ENCODE data around the gene CPPED1.
"Not testable (repeated sequence)": the region's sequence is repeated elsewhere in the genome, so short reads cannot be mapped to it uniquely, and the experiment has no call there.

CPPED1 gene

GRCh38 chr16:12766208-12766607 lies 37.5 kb downstream of the CPPED1 start:
- DNase-seq (ENCODE audit: low read depth) = not testable (repeated sequence)

DNA sequence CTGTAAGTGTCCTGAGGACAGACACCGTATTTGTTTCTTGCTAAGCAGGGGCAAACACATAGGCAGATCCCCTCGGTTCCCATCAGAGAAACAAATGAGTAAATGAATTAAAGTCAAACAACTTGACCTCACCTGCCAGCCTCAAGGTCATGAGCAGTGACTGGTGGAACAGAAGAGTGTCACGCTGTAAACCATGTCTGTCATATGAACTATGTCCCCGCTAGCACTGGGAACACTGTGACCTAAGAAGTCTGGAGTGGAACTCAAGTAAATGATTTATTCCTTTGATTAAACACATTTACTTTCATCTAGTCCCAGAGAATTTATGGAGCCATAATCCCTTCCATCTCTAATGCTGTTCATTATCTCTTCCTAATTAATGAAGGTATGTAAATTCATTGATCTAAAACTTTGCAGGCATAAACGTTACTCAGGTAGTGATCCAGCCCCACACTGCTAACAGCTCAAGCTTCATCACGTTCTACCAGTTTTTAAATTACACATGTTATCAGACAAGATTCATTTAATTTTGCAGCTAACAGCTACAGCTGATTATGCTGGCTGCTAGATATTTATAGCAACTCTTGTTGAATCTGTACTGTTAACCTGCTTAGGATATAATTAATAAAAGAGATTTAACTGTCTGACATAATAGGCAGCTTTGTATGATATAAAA lies 38.7 kb downstream of the CPPED1 start:
- no peak for DNase-seq (ENCODE audit: low read depth)

DNA sequence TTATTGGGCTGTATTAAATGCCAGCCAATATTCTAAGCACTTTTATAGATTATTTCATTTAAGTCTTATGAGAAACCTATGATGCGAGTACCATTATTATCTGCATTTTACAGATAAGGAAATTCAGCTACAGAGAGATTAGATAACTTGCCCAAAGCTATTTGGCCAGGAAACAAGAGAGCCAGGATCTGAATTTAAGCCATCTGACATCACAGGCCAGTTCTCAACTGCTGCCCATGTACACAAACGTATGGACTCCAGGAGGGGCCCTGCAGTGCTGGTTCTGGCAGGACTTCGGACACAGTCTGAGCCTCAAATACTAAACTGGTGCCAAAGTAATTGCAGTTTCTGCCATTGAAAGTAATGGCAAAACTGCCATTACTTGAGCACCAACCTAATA lies 40.2 kb downstream of the CPPED1 start:
- DNase-seq (ENCODE audit: low read depth) = no peak

- no peak for DNase-seq (ENCODE audit: low read depth)
Observed at GRCh38 chr16:12760819-12761611, 42.7 kb downstream of the CPPED1 start.

GRCh38 chr16:12758670-12759558 lies 44.8 kb downstream of the CPPED1 start:
- DNase-seq (ENCODE audit: low read depth) = no peak

GRCh38 chr16:12758031-12758669 lies 45.5 kb downstream of the CPPED1 start:
- no peak for DNase-seq (ENCODE audit: low read depth)

DNA sequence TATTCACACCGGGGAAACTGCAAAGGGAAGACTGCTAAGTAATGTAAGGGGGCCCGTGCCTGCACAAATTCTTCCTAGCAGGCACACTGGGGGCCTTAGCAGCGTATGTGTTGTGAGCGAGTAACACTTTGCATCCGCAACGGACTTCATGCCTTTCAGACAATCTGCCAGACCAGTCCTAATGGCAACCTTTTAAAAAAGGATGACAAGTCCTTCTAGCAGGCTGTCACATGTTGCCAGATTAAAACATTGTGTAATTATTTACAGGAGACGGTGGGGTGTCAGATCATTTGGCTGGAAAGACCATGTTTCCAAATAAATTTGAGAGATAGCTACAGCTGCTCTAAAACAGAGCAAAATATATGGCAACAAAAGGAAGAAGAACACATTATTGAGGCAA lies 46.1 kb downstream of the CPPED1 start:
- no peak for DNase-seq (ENCODE audit: low read depth)

DNA sequence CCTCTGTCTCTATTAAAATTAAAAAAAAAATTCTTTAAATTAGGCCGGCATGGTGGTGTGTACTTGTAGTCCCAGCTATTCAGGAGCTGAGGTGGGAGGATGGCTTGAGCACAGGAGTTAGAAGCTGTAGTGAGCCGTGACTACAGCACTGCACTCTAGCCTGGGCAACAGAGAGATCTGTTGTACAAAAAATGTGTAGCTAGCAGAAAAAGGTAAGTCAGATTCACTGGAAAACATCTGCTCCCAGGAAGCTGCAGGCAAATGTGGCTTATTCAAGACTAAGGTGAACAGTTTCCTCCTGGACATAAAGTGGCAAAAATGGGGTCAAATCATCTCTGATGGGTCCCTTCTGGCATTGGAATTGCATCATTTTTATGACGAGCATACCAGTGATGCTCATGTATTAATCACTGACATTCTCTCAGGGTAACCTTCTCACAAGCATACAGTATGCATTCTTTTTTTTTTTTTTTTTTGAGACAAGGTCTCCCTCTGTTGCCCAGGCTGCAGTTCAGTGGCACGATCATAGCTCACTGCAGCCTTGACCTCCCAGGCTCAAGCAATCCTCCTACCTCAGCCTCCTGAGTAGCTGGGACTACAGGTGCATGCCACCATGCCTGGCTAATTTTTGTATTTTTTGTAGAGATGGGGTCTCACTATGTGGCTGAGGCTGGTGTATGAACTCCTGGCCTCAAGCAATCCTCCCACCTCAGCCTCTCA lies 48.7 kb downstream of the CPPED1 start:
- DNase-seq (ENCODE audit: low read depth) = no peak

GRCh38 chr16:12753203-12754023 lies 50.3 kb downstream of the CPPED1 start:
- no peak for DNase-seq (ENCODE audit: low read depth)

- no peak for DNase-seq (ENCODE audit: low read depth)
Observed at GRCh38 chr16:12752159-12752558, 51.5 kb downstream of the CPPED1 start.

GRCh38 chr16:12750554-12750918 lies 53.2 kb downstream of the CPPED1 start:
- DNase-seq (ENCODE audit: low read depth) = no peak

DNA sequence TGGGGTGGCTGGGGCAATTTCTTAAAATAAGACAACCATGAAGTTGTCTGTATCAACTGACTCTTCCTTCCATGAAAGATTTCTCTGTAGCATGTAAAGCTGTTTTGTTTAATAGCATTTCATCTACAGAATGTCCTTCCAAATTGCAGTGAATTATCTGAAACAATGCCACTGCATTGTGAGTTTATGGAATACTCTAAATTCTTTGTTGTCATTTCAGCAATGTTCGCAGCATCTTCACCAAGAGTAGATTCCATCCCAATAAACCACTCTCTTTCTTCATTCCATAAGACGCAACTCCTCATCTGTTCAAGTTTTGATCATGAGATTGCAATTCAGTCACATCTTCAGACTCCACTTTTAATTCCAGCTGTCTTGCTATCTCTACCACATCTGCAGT lies 54.6 kb downstream of the CPPED1 start:
- no peak for DNase-seq (ENCODE audit: low read depth)

DNA sequence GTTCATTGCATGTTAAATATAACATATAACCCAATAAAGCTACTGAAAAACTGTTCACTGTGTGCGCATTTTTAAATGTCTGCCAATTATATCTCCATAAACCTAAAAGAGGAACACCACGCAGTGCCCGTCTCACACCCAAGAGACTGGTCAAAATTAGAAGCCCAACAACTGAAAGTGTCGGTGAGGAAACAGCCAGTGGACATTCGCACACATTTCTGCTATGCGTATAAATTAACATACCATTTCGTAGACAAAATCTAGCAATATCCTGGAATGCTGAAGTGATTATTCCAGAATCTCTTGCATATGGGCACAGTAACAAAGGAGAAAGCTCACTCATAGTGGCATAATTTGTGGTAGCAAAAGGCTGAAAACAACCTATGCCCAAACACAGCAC lies 55.9 kb downstream of the CPPED1 start:
- DNase-seq (ENCODE audit: low read depth) = no peak

DNA sequence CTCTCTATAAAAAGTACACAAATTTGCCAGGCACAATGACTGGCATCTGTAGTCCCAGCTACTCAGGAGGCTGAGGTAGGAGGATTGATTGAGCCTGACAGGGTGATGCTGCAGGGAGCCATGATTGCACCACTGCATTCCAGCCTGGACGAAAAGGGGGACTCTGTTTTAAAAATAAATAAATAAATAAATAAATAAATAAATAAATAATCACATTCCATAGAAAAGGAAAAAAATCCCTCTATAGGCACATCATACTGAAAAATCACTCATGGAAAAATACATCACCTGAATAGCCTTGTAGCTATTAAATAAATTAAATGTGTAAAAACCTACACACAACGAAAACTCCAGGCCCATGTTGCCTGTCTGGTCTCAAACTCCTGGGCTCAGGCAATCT lies 56.4 kb downstream of the CPPED1 start:
- no peak for DNase-seq (ENCODE audit: low read depth)

- DNase-seq (ENCODE audit: low read depth) = no peak
Observed at GRCh38 chr16:12744860-12745259, 58.8 kb downstream of the CPPED1 start.

DNA sequence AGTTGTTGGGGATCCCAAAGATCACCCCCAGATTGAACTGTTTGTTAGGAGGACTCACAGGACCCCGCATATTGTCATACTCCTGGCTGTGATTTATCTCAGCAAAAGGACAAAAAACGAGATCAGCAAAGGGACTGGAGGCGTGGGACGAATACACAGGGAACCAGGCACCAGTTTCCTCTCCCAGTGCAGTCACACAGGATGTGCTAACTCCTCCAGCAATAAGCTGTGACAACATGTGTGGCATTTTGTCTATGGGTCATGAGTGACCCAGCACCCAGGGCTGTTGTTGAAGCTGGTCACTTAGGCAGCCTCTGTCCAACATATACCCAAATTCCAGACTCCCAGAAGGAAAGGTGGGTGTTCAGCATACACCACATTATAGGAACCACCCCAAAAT lies 60.9 kb downstream of the CPPED1 start:
- no peak for DNase-seq (ENCODE audit: low read depth)

GRCh38 chr16:12740986-12741610 lies 62.6 kb downstream of the CPPED1 start:
- no peak for DNase-seq (ENCODE audit: low read depth)

DNA sequence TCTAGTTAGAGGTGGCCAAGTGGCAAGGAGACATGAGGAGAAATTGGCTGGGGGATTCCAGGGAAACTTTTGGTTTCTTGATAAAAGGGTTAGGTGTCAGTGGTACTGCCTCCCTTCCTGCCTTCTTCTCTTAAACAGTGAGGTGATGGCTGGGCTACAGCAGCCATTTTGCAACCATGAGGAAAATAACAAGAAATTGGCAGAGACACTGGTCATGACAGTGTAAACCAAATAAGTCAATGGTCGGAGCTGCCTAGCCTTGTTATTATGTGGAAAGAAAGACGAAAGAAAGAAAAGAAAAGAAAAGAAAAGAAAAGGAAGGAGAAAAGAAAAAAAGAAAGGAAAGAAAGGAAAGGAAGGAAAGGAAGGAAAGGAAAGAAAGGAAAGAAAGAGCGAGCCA lies 63.9 kb downstream of the CPPED1 start:
- no peak for DNase-seq (ENCODE audit: low read depth)

DNA sequence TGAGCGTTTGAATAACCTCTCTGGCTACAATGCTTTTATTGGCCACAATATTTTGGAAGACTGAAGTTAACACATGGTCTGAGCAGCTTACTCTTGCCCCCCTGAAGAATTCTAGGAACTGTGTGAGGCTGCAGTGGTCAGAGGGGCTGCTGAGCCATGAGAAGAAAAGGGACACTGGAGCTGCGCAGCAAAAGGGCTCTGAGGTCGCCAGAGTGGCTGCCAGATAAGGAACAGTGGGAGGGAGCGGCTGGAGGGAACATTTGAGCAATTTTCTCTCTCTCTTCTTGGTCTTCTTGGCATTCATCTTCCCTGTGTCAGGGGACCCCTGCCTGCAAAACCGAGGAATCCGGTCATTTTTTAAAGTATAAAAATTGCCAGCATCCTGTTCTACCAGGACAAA lies 66.1 kb downstream of the CPPED1 start:
- DNase-seq (ENCODE audit: low read depth) = no peak

DNA sequence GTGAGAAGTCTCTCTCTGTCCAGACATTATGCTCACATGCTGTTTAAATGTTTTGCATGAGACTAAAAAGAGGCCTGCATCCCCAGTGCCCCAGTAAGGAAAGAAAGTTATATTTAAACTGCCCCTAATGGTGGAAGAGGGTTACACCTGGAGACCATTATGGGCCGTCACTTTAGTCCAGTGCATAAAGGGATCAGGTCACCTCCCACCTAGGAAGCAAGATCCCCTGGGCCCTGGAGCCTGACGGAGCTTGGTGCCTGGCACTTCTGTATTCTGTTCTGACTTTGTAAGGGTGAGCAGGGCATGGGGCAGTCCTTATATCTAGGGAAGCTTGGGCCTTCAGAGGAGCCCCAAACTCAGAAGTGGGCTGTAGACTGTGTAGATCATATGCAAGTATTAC lies 67.9 kb downstream of the CPPED1 start:
- DNase-seq (ENCODE audit: low read depth) = no peak
